GM12872 (cell line): Measurements from ENCODE around the gene RRP12.

ENCODE experiments used
- TF ChIP-seq, protein P1 (sequence below): IDR thresholded peaks from 3 replicates; pipeline ENCODE4 v1.5.1; 2011; ENCODE audit warnings: low read depth, mild to moderate bottlenecking, low read length, moderate library complexity; ENCODE audit not compliant: insufficient read depth

RRP12 gene

DNA sequence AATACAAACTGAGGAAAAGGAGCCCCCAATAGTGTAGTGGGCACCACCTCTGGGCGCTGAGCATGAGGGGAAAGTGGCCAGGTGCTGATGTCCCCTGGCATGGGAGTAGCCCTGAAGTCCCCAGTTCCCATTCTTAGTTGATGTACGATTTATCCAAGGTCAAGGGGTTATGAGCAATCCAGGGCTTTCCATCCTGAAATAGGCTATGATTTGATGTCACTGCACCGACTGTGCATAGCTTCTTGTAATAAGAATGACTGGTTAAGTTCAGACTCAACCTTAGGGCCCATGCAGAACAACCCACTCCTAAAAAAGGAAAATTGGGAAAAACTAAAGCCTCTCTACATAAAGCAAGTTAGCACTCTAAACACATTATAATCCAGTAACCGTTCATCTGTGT lies 77.6 kb downstream of the RRP12 start:
- TF ChIP-seq, protein P1, sequence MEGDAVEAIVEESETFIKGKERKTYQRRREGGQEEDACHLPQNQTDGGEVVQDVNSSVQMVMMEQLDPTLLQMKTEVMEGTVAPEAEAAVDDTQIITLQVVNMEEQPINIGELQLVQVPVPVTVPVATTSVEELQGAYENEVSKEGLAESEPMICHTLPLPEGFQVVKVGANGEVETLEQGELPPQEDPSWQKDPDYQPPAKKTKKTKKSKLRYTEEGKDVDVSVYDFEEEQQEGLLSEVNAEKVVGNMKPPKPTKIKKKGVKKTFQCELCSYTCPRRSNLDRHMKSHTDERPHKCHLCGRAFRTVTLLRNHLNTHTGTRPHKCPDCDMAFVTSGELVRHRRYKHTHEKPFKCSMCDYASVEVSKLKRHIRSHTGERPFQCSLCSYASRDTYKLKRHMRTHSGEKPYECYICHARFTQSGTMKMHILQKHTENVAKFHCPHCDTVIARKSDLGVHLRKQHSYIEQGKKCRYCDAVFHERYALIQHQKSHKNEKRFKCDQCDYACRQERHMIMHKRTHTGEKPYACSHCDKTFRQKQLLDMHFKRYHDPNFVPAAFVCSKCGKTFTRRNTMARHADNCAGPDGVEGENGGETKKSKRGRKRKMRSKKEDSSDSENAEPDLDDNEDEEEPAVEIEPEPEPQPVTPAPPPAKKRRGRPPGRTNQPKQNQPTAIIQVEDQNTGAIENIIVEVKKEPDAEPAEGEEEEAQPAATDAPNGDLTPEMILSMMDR, result no peak

DNA sequence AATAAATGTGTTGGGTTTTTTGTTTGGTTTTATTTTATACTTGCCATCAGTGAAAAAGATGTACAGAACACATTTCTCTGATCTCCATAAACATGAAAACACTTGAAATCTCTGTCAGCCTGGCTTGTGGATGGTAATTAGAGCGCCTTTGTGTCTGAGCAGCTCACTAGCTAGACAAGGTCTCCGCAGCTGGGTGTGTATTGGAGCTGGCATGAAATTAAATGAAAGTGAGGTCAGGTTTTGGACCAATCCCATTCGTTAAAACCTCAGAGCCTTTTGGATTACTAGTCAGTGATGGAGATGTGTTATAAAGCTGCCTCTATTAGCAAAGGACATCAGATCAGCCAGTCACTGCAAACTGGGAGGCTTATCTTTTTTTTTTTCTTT lies 79.3 kb downstream of the RRP12 start:
- TF ChIP-seq, protein P1, result no peak

DNA sequence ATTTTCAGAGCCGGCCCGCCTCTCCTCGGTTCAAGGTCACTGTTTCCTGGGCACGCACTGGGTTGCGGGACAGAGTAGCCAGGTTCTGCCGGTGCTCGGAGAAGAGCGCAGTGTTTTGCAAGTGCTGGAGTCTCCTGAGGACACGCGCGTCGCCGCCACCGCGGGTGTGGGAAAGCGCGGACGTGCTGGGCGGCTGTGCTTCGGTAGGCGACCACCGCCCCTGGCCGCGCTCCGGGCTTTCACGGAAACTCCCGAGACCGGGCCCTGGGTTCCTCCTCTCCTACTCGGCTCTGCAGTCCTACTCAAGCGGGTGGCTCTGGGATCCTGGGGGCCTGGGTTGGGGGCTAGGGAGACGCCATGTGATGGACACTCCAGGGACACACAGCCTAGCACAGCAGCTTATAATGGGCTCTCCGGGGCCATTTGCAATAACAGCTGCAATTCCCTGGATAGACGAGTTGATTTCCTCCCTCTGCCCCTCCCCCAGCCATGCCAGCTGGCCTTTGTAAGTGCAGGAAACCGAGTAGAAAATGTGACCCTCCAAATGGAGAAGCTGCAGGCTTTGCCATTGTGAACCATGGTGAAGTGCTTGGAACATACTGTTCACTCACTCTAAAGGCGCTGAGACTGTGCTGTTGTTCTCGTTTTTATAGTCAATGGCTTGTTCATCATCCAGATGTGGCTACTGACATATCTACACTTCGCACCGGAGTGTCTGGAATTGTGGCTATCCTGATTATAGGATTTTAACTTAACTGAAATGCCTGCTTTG lies 79.9 kb downstream of the RRP12 start:
- TF ChIP-seq, protein P1, result no peak

DNA sequence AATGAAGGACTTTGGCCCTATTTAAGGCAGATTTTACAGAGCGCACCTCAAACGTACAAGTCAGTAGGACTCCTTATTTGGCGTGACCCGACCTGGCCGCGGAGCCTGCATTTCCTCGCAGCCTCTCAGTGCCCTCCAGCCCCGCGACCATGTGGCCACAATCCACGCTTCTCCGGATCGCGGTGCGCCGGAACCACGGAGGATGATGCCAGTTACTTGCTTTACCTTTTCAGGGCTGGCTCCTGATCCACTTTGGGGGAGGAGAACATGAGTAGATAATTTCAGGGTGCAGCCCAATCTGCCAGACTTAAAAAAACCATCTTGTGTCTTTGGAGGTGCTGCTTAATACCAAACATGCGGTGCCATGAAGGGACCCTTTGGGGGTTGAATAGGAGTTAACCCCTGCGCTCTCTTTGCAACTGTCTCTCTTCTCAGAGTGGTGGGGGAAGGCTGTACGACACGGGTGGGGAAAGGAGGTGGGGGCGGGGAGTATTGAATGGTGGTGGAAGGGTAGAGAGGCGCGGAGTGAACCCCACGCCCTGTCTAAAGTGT lies 80.6 kb downstream of the RRP12 start:
- TF ChIP-seq, protein P1, result no peak

DNA sequence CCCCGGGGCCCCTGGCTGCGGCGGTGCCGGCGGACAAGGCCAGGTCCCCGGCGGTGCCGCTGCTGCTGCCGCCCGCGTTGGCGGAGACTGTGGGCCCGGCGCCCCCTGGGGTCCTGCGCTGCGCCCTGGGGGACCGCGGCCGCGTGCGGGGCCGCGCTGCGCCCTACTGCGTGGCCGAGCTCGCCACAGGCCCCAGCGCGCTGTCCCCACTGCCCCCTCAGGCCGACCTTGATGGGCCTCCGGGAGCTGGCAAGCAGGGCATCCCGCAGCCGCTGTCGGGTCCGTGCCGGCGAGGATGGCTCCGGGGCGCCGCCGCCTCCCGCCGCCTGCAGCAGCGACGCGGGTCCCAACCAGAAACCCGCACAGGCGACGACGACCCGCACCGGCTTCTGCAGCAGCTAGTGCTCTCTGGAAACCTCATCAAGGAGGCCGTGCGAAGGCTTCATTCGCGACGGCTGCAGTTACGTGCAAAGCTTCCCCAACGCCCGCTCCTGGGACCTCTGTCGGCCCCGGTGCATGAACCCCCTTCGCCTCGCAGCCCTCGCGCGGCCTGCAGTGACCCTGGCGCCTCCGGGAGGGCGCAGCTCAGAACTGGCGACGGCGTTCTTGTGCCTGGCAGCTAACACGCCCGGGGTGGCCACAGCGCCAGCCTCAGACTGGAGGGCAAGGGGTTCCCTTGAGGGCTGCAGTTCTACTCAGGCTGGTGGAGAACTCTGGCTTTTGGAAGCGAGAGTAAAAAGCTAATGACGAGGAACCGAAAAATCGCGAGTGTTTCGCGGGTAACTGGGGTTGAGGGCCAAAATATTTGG lies 81.3 kb downstream of the RRP12 start:
- TF ChIP-seq, protein P1, result 0 out of 3 replicates have a peak, but pooled peaks have one; percentile 10

DNA sequence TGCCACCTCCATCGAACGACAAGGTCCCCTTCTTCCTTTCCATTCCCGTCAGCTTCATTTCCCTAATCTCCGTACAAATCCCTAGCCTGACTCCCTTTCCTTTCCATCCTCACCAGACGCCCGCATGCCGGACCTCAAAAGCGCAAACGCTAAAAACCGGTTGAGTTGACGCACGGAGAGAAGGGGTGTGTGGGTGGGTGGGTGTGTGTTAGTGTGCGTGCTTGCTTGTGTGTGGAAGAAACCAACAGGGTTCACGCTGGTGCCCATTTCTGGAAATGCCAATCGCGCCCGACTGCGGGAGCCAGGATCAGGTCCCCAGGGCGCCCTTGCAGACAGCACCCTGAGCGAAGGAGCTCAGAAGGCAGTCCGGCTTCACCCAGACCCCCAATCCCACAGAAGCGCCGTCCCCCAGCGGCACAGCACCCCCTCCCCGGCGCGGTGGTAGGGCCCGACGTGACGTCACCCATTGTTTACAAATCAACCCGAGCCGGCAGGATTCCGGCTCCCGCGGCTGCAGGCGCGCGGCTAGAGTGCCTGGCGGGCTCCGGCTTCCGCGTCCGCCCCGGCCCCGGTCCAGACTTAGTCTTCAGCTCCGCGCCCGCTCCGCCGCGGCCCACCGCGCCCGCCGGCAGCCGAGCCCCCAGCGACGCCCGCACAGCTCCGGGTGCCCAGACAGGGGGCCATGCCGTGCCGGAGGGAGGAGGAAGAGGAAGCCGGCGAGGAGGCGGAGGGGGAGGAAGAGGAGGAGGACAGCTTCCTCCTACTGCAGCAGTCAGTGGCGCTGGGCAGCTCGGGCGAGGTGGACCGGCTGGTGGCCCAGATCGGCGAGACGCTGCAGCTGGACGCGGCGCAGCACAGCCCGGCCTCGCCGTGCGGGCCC lies 82.1 kb downstream of the RRP12 start, which contains the start of gene FRAT1:
Gene FRAT1 (plus strand): TSS at position 500 of the 880 bp plus-strand sequence. CDS start 183 bp downstream, at position 683.
- TF ChIP-seq, protein P1, result no peak
